ENCODE measurements around the gene DENND4B. TPM values are rescaled to one million over a fixed set of nuclear protein-coding genes. Genes with fewer than 3 reads are reported as not detected.

DENND4B gene
- total RNA-seq, 1 donor from 2014 or later: 2.7 TPM

DNA sequence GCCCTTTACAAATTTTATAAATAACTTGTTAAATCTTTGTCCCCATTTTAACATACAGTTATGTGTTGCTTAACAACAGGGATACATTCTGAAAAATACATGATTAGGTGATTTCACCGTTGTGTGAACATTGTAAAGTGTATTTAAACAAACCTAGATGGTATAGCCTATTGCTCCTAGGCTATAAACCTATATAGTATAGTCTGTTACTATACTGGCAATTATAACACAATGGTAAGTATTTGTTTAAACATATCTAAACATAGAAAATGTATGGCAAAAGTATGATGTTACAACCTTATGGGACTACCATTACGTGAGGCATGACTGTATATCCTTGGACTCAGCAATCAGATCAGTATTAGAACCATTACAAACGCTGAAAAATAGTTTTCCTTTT, 60.4 kb downstream of the DENND4B start:
- Mint-ChIP-seq H3K36me3 (peaks cover 22% of the 10 kb centered on the region), H3K9me3 (no peaks in the 10 kb centered on the region), H3K27ac (no peak overlapping the region), H3K4me3 (no peak overlapping the region), H3K27me3 (ENCODE audit: insufficient read depth, low read depth) (no peaks in the 10 kb centered on the region), H3K4me1 (no peaks in the 10 kb centered on the region)
- Histone ChIP-seq H4K20me1 (ENCODE audit: low read depth) (peaks cover 77% of the 10 kb centered on the region), H3K27ac (no peak overlapping the region), H3K4me3 (no peak overlapping the region), H3K9ac (no peak overlapping the region), H3K36me3 (no peaks in the 10 kb centered on the region), H3K79me2 (ENCODE audit: low read depth) (peaks cover 100% of the 10 kb centered on the region), H2AFZ (replicated peaks) (no peak overlapping the region), H3K4me1 (peaks cover 24% of the 10 kb centered on the region), H3K4me2 (no peak overlapping the region), H3F3A (ENCODE audit: low read depth) (peaks cover 25% of the 10 kb centered on the region), H3K9me3 (ENCODE audit: low read depth) (no peaks in the 10 kb centered on the region), H3K27me3 (no peaks in the 10 kb centered on the region)
- no peak for DNase-seq (ENCODE audit: low spot score)
- TF ChIP-seq, protein P1, sequence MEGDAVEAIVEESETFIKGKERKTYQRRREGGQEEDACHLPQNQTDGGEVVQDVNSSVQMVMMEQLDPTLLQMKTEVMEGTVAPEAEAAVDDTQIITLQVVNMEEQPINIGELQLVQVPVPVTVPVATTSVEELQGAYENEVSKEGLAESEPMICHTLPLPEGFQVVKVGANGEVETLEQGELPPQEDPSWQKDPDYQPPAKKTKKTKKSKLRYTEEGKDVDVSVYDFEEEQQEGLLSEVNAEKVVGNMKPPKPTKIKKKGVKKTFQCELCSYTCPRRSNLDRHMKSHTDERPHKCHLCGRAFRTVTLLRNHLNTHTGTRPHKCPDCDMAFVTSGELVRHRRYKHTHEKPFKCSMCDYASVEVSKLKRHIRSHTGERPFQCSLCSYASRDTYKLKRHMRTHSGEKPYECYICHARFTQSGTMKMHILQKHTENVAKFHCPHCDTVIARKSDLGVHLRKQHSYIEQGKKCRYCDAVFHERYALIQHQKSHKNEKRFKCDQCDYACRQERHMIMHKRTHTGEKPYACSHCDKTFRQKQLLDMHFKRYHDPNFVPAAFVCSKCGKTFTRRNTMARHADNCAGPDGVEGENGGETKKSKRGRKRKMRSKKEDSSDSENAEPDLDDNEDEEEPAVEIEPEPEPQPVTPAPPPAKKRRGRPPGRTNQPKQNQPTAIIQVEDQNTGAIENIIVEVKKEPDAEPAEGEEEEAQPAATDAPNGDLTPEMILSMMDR (IDR thresholded peaks at IDR 0.05): no peak
- TF ChIP-seq EZH2phosphoT487 (IDR thresholded peaks at IDR 0.05) (no peak), EZH2 (IDR thresholded peaks at IDR 0.05) (no peak)

DNA sequence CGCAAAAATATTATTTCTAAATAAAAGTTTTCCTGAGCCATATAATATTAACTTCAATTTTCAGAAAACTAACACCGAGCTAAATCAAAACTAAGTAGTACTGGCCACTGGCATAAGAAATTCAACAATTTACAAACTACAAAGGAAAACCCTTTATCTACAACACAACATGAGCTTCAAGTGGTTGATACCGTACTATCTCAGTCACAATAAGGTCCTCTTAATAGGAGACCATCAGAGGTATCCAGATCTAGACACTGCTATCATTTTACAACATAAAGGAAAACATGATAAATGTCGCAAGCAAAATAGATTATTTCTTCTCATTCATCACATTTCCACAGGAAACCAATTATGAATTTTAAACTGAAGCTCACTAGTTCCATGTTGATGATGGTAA, 63.3 kb downstream of the DENND4B start:
- peak overlapping the region; percentile 65 for H3K4me2 ChIP-seq
- no peaks in the 10 kb centered on the region for H3K27me3 ChIP-seq
- peaks cover 79% of the 10 kb centered on the region for H4K20me1 ChIP-seq (ENCODE audit: low read depth)
- no peak overlapping the region for H3K4me3 ChIP-seq
- no peak overlapping the region for H3K4me3 Mint-ChIP-seq
- H3K27ac ChIP-seq: peak overlapping the region; percentile 57
- no peak for DNase-seq (ENCODE audit: low spot score)
- H3K9me3 ChIP-seq (ENCODE audit: low read depth): no peaks in the 10 kb centered on the region
- H3K4me1 Mint-ChIP-seq: peaks cover 6% of the 10 kb centered on the region
- peaks cover 25% of the 10 kb centered on the region for H3F3A ChIP-seq (ENCODE audit: low read depth)
- H3K9ac ChIP-seq: no peak overlapping the region
- no peak overlapping the region for H3K27ac Mint-ChIP-seq
- H2AFZ ChIP-seq (replicated peaks): no peak overlapping the region
- TF ChIP-seq, protein P1 (IDR thresholded peaks at IDR 0.05): no peak
- TF ChIP-seq EZH2phosphoT487 (IDR thresholded peaks at IDR 0.05) (no peak), EZH2 (IDR thresholded peaks at IDR 0.05) (no peak)
- H3K9me3 Mint-ChIP-seq: no peaks in the 10 kb centered on the region
- no peaks in the 10 kb centered on the region for H3K36me3 ChIP-seq
- peaks cover 16% of the 10 kb centered on the region for H3K36me3 Mint-ChIP-seq
- peaks cover 27% of the 10 kb centered on the region for H3K4me1 ChIP-seq
- H3K79me2 ChIP-seq (ENCODE audit: low read depth): peaks cover 100% of the 10 kb centered on the region
- no peaks in the 10 kb centered on the region for H3K27me3 Mint-ChIP-seq (ENCODE audit: insufficient read depth, low read depth)

DNA sequence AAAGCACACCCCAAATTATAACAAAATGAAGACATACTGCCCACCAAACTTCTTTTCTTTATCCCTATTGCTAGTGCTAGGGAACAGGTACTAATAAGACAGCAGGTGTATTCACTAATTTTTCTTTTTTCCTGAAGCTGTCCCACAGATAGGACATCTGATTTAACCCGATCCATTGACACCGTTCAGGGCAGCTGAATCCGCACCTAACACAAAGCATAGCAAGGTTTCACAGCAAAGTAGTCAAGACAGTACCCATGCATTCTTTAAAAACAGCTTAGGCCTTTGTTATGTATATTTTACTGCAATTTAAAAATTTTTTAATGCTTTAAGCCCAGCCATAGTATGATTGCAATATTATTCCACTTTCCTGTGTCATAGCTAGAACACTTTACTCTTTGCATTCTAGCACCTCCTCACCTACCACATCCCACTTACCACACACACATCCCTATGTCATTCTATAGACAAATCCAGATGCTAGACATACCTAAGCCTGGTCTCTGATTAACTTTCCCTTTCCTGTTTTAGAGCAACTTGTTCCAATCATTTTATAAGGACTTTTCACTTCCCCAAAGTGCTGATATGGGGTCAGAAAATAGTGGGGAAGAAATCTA, 64.1 kb downstream of the DENND4B start:
- peak overlapping the region; percentile 65 for H3K4me2 ChIP-seq
- H3K79me2 ChIP-seq (ENCODE audit: low read depth): peaks cover 100% of the 10 kb centered on the region
- peaks cover 27% of the 10 kb centered on the region for H3K4me1 ChIP-seq
- H3K9me3 Mint-ChIP-seq: no peaks in the 10 kb centered on the region
- peak overlapping the region; percentile 57 for H3K27ac ChIP-seq
- no peak overlapping the region for H3K4me3 ChIP-seq
- peak; percentile 9 for DNase-seq (ENCODE audit: low spot score)
- H3K27me3 ChIP-seq: no peaks in the 10 kb centered on the region
- H3K9me3 ChIP-seq (ENCODE audit: low read depth): no peaks in the 10 kb centered on the region
- no peak overlapping the region for H3K27ac Mint-ChIP-seq
- no peak overlapping the region for H3K9ac ChIP-seq
- TF ChIP-seq EZH2phosphoT487 (IDR thresholded peaks at IDR 0.05) (no peak), EZH2 (IDR thresholded peaks at IDR 0.05) (no peak)
- TF ChIP-seq, protein P1 (IDR thresholded peaks at IDR 0.05): no peak
- H3K4me3 Mint-ChIP-seq: no peak overlapping the region
- no peaks in the 10 kb centered on the region for H3K27me3 Mint-ChIP-seq (ENCODE audit: insufficient read depth, low read depth)
- H3K4me1 Mint-ChIP-seq: peaks cover 7% of the 10 kb centered on the region
- H2AFZ ChIP-seq (replicated peaks): no peak overlapping the region
- peaks cover 14% of the 10 kb centered on the region for H3K36me3 Mint-ChIP-seq
- peaks cover 80% of the 10 kb centered on the region for H4K20me1 ChIP-seq (ENCODE audit: low read depth)
- H3F3A ChIP-seq (ENCODE audit: low read depth): peaks cover 25% of the 10 kb centered on the region
- H3K36me3 ChIP-seq: no peaks in the 10 kb centered on the region
